ENCODE results near the gene CCDC69.

CCDC69 gene

DNA sequence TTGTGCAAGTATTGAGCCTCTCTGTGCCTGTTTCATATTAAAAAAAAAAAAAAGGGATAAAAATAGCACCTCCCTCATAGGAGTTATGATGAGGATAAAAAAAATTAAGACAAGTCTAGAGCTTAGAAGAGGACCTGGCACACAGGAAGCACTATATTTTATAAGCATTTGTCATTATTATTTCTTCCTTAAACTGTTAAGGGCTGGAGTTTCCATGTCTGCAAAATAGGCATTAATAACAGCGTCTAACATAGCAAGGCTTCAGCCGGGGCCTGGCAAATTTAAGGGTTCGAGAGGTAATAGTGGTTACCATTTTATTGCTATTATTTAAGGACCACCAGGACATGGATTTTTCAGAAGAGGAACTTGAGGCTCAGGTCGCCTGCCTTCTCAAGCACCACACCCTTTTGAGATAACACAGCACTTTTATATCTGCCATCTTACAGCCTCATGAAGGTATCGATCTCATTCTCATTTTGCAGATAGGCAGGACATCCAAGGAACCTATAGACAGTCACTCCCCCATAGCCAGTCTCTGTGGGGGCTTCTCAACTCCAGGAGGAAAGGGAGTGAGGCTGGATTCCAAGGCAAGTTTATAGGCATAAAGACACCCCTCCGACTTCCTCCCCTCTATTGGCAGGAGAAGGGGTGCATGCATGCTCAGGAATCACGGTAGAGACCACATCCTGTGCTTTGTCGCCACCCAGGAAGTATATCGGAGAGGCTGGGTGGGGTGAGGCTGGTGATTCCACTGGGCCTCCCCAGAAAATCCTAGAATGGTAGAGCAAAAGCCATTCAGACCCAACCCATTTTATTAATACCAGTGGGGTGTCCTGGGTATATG is 68.7 kb downstream of the CCDC69 start:
- DNase-seq (ENCODE audit: low read depth, low spot score), result no peak
- H3K9me3 ChIP-seq (ENCODE audit: control insufficient read depth, insufficient read depth, low read length), result no peaks in the 10 kb centered on the region
- no peak overlapping the region for H3K27ac ChIP-seq (ENCODE audit: low read length)
- no peak overlapping the region for H3K4me3 ChIP-seq (ENCODE audit: low read length)
- H3K27me3 ChIP-seq (ENCODE audit: control insufficient read depth, insufficient read depth, low read length), result no peaks in the 10 kb centered on the region
- no CpG with 5 or more reads among the region's 9 CpGs for whole genome bisulfite sequencing (ENCODE audit: insufficient coverage, insufficient read length)
- H3K36me3 ChIP-seq (ENCODE audit: control insufficient read depth, insufficient read depth, low read length), result no peaks in the 10 kb centered on the region
- peaks cover 8% of the 10 kb centered on the region for H3K4me1 ChIP-seq (ENCODE audit: control insufficient read depth, insufficient read depth, low read length)

GRCh38 chr5:151153766-151154272 is 70.1 kb downstream of the CCDC69 start:
- H3K4me3 ChIP-seq (ENCODE audit: low read length), result no peak overlapping the region
- no peaks in the 10 kb centered on the region for H3K9me3 ChIP-seq (ENCODE audit: control insufficient read depth, insufficient read depth, low read length)
- no CpG with 5 or more reads among the region's 3 CpGs for WGBS (ENCODE audit: insufficient coverage, insufficient read length)
- H3K4me1 ChIP-seq (ENCODE audit: control insufficient read depth, insufficient read depth, low read length), result peaks cover 8% of the 10 kb centered on the region
- H3K27me3 ChIP-seq (ENCODE audit: control insufficient read depth, insufficient read depth, low read length), result no peaks in the 10 kb centered on the region
- no peak for DNase-seq (ENCODE audit: low read depth, low spot score)
- no peaks in the 10 kb centered on the region for H3K36me3 ChIP-seq (ENCODE audit: control insufficient read depth, insufficient read depth, low read length)
- no peak overlapping the region for H3K27ac ChIP-seq (ENCODE audit: low read length)

- peaks cover 8% of the 10 kb centered on the region for H3K4me1 ChIP-seq (ENCODE audit: control insufficient read depth, insufficient read depth, low read length)
- DNase-seq (ENCODE audit: low read depth, low spot score), result no peak
- no peak overlapping the region for H3K27ac ChIP-seq (ENCODE audit: low read length)
- H3K4me3 ChIP-seq (ENCODE audit: low read length), result no peak overlapping the region
- no peaks in the 10 kb centered on the region for H3K9me3 ChIP-seq (ENCODE audit: control insufficient read depth, insufficient read depth, low read length)
- no peaks in the 10 kb centered on the region for H3K27me3 ChIP-seq (ENCODE audit: control insufficient read depth, insufficient read depth, low read length)
- no peaks in the 10 kb centered on the region for H3K36me3 ChIP-seq (ENCODE audit: control insufficient read depth, insufficient read depth, low read length)
- no CpG with 5 or more reads among the region's 3 CpGs for WGBS (ENCODE audit: insufficient coverage, insufficient read length)
Measured at GRCh38 chr5:151153300-151153699, 70.6 kb downstream of the CCDC69 start.

DNA sequence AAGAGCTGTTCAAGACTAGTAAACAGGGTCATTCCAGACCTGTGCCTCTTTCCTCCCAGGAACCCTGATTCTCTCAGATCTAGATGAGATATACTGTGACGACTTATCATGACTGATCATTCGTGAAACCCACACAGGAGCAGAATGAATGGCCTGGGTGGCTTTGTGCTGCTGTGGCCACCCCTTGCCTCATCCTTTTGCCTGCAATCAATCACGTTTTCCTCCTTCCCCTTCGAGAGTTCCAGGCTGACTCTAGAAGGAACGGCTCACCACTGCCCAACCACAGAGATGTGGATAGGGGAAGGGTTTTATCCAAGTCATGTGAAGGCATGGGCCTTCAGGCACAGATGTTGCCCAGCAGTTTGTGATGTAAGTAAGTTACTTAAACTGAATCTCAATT is 72.1 kb downstream of the CCDC69 start:
- no peak overlapping the region for H3K27ac ChIP-seq (ENCODE audit: low read length)
- no peaks in the 10 kb centered on the region for H3K9me3 ChIP-seq (ENCODE audit: control insufficient read depth, insufficient read depth, low read length)
- H3K27me3 ChIP-seq (ENCODE audit: control insufficient read depth, insufficient read depth, low read length), result no peaks in the 10 kb centered on the region
- no CpG with 5 or more reads among the region's 5 CpGs for WGBS (ENCODE audit: insufficient coverage, insufficient read length)
- H3K4me3 ChIP-seq (ENCODE audit: low read length), result no peak overlapping the region
- H3K4me1 ChIP-seq (ENCODE audit: control insufficient read depth, insufficient read depth, low read length), result peaks cover 5% of the 10 kb centered on the region
- DNase-seq (ENCODE audit: low read depth, low spot score), result no peak
- peaks cover 2% of the 10 kb centered on the region; the same call in 1 of the 2 replicates for H3K36me3 ChIP-seq (ENCODE audit: control insufficient read depth, insufficient read depth, low read length)

GRCh38 chr5:151151263-151151660 is 72.6 kb downstream of the CCDC69 start:
- no peak for DNase-seq (ENCODE audit: low read depth, low spot score)
- WGBS (ENCODE audit: insufficient coverage, insufficient read length), result no CpG with 5 or more reads among the region's 2 CpGs
- Histone ChIP-seq H3K4me1 (ENCODE audit: control insufficient read depth, insufficient read depth, low read length) (peaks cover 4% of the 10 kb centered on the region), H3K27ac (ENCODE audit: low read length) (no peak overlapping the region), H3K9me3 (ENCODE audit: control insufficient read depth, insufficient read depth, low read length) (no peaks in the 10 kb centered on the region), H3K4me3 (ENCODE audit: low read length) (no peak overlapping the region), H3K27me3 (ENCODE audit: control insufficient read depth, insufficient read depth, low read length) (no peaks in the 10 kb centered on the region), H3K36me3 (ENCODE audit: control insufficient read depth, insufficient read depth, low read length) (peaks cover 2% of the 10 kb centered on the region; the same call in 1 of the 2 replicates)

DNA sequence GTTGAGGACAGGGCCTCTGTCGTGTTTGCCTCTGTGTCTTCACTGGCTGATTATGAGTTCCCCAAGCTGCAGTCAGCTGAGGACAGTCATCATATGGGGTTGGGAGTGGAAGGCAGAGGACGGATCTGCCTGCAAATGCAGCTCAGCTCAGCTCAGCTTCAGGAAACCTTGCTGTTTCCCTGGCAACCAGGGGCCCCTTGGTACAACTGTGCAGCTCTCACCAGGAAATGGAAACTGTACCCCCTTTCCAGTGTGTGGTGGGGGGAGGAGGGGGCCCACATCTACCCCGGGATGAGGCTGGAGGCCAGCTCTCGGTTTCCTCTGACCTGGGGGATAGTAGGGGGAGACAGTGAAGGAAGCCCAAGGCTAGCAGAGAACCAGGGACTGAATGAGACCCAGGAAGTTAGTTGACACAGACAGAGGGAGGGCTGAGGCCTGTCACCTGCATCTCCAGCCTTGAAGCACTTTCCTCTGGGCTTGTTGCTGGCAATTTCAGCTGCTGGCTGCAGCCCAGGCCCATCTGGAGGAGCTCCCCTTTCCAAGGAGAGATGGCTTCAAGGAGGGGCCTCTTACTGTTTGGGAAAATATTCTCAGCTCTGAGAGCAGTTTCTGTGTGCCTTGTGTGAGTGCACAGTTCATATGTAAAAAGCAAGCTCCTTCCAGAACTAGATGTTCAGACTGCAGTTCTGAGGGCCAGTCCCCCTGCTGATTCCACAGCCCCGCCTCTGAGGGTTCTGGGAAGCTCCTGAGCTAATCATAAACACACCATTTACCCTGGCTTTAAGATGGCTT is 73.2 kb downstream of the CCDC69 start:
- no CpG with 5 or more reads among the region's 5 CpGs for WGBS (ENCODE audit: insufficient coverage, insufficient read length)
- no peak for DNase-seq (ENCODE audit: low read depth, low spot score)
- Histone ChIP-seq H3K4me1 (ENCODE audit: control insufficient read depth, insufficient read depth, low read length) (peaks cover 4% of the 10 kb centered on the region), H3K9me3 (ENCODE audit: control insufficient read depth, insufficient read depth, low read length) (no peaks in the 10 kb centered on the region), H3K27ac (ENCODE audit: low read length) (no peak overlapping the region), H3K27me3 (ENCODE audit: control insufficient read depth, insufficient read depth, low read length) (no peaks in the 10 kb centered on the region), H3K36me3 (ENCODE audit: control insufficient read depth, insufficient read depth, low read length) (peaks cover 2% of the 10 kb centered on the region; the same call in 1 of the 2 replicates), H3K4me3 (ENCODE audit: low read length) (no peak overlapping the region)

- no peak for DNase-seq (ENCODE audit: low read depth, low spot score)
- WGBS (ENCODE audit: insufficient coverage, insufficient read length), result no CpG with 5 or more reads among the region's 7 CpGs
- Histone ChIP-seq H3K4me1 (ENCODE audit: control insufficient read depth, insufficient read depth, low read length) (peaks cover 4% of the 10 kb centered on the region), H3K27me3 (ENCODE audit: control insufficient read depth, insufficient read depth, low read length) (no peaks in the 10 kb centered on the region), H3K27ac (ENCODE audit: low read length) (no peak overlapping the region), H3K36me3 (ENCODE audit: control insufficient read depth, insufficient read depth, low read length) (peaks cover 2% of the 10 kb centered on the region; the same call in 1 of the 2 replicates), H3K4me3 (ENCODE audit: low read length) (no peak overlapping the region), H3K9me3 (ENCODE audit: control insufficient read depth, insufficient read depth, low read length) (no peaks in the 10 kb centered on the region)
Measured at GRCh38 chr5:151148583-151148982, 75.3 kb downstream of the CCDC69 start.

GRCh38 chr5:151147033-151147432 is 76.9 kb downstream of the CCDC69 start:
- H3K36me3 ChIP-seq (ENCODE audit: control insufficient read depth, insufficient read depth, low read length), result peaks cover 2% of the 10 kb centered on the region; the same call in 1 of the 2 replicates
- H3K4me1 ChIP-seq (ENCODE audit: control insufficient read depth, insufficient read depth, low read length), result peaks cover 4% of the 10 kb centered on the region
- no peak for DNase-seq (ENCODE audit: low read depth, low spot score)
- no peaks in the 10 kb centered on the region for H3K27me3 ChIP-seq (ENCODE audit: control insufficient read depth, insufficient read depth, low read length)
- H3K9me3 ChIP-seq (ENCODE audit: control insufficient read depth, insufficient read depth, low read length), result no peaks in the 10 kb centered on the region
- no peak overlapping the region for H3K27ac ChIP-seq (ENCODE audit: low read length)
- H3K4me3 ChIP-seq (ENCODE audit: low read length), result no peak overlapping the region
- WGBS (ENCODE audit: insufficient coverage, insufficient read length), result no CpG with 5 or more reads among the region's 4 CpGs

DNA sequence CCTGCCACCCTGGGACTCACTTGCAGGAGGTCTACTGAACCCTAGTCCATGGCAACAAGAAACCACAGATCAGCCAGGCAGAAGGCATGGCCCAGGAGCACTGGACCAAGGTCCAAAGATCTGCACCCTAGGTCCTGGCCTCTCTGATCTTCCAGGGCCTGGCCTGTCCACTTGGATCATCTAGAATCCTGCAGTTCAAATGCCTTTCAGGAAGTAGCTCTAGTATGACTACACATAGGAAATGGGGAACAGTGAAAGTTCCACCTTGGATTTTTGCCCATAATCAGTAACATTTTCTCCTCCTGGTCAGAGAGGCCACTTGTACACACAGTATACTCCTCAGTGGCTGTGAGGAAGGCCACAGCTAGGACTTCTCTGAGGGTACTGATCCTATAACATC is 77.8 kb downstream of the CCDC69 start:
- peaks cover 2% of the 10 kb centered on the region; the same call in 1 of the 2 replicates for H3K36me3 ChIP-seq (ENCODE audit: control insufficient read depth, insufficient read depth, low read length)
- H3K27ac ChIP-seq (ENCODE audit: low read length), result no peak overlapping the region
- H3K27me3 ChIP-seq (ENCODE audit: control insufficient read depth, insufficient read depth, low read length), result no peaks in the 10 kb centered on the region
- no peak for DNase-seq (ENCODE audit: low read depth, low spot score)
- peaks cover 4% of the 10 kb centered on the region for H3K4me1 ChIP-seq (ENCODE audit: control insufficient read depth, insufficient read depth, low read length)
- H3K4me3 ChIP-seq (ENCODE audit: low read length), result no peak overlapping the region
- H3K9me3 ChIP-seq (ENCODE audit: control insufficient read depth, insufficient read depth, low read length), result no peaks in the 10 kb centered on the region

DNA sequence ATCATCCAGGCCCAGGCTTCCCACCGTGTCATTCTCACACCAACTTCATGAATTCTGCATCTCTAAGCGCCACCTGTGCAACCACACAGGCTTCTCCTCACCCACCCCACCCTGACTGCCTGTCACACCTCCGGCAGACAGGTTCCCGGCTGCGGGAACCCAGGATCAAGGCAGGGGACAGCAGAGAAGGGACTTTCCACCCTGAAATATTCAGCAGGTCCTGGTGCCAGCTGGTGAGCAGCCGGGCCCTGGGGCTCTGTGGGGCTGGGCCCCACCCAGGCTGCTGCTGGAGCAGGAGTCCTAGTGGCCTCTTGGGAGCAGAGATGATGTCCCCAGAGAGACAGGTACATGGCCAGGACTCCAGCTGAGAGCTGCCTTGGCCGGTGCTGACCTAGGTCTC is 79.0 kb downstream of the CCDC69 start:
- Histone ChIP-seq H3K36me3 (ENCODE audit: control insufficient read depth, insufficient read depth, low read length) (peaks cover 2% of the 10 kb centered on the region; the same call in 1 of the 2 replicates), H3K27me3 (ENCODE audit: control insufficient read depth, insufficient read depth, low read length) (no peaks in the 10 kb centered on the region), H3K4me3 (ENCODE audit: low read length) (no peak overlapping the region), H3K27ac (ENCODE audit: low read length) (no peak overlapping the region), H3K9me3 (ENCODE audit: control insufficient read depth, insufficient read depth, low read length) (no peaks in the 10 kb centered on the region), H3K4me1 (ENCODE audit: control insufficient read depth, insufficient read depth, low read length) (no peaks in the 10 kb centered on the region)
- WGBS (ENCODE audit: insufficient coverage, insufficient read length), result no CpG with 5 or more reads among the region's 7 CpGs
- DNase-seq (ENCODE audit: low read depth, low spot score), result no peak
